ENCODE data around the gene MFSD11.

GRCh38 chr17:76820561-76820960, 82.6 kb downstream of the MFSD11 start:
- TF ChIP-seq CTCF (IDR thresholded peaks at IDR 0.05), result no peak
- no peak for TF ChIP-seq POLR2A (IDR thresholded peaks at IDR 0.05)
- TF ChIP-seq EP300 (IDR thresholded peaks at IDR 0.05), result no peak

Measured in upper lobe of left lung (tissue), 4 donors.